ENCODE data around the gene CSTB.

CSTB gene

DNA sequence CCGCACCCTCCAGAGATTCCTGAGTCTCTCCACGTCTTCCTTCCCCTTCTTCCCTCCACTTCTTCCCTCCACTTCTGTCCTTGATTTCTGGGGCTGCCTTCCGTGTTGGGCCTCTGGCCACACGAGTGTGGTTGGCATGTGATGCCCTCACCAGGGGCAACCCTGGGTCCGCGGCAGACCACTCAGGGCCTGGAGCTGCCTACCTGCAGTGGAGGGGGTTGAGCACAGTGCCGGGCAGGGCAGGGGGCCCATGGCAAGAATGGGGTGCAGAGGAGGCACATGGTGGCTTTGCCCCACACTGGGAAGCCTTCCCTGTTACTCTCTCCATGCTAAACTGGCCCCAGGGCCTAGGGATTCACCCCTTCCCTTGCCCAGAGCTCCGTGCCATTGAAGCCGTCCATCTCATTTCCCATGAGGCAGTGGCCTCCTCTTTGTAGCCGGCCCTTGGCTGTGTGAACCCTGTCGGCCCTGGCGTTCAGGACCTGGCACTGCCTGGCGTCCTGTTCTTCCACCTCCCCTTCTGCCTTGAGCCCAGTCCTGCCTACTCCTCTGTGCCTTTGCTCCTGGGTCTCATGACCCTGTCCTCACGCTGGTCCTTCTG, 26.7 kb upstream of the CSTB start:
- TF ChIP-seq, protein P1, sequence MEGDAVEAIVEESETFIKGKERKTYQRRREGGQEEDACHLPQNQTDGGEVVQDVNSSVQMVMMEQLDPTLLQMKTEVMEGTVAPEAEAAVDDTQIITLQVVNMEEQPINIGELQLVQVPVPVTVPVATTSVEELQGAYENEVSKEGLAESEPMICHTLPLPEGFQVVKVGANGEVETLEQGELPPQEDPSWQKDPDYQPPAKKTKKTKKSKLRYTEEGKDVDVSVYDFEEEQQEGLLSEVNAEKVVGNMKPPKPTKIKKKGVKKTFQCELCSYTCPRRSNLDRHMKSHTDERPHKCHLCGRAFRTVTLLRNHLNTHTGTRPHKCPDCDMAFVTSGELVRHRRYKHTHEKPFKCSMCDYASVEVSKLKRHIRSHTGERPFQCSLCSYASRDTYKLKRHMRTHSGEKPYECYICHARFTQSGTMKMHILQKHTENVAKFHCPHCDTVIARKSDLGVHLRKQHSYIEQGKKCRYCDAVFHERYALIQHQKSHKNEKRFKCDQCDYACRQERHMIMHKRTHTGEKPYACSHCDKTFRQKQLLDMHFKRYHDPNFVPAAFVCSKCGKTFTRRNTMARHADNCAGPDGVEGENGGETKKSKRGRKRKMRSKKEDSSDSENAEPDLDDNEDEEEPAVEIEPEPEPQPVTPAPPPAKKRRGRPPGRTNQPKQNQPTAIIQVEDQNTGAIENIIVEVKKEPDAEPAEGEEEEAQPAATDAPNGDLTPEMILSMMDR (conservative IDR thresholded peaks at IDR 0.05; ENCODE audit: low read depth, low read length) = no peak
- no peak overlapping the region for H3K4me3 ChIP-seq (ENCODE audit: low read length)
- DNase-seq (ENCODE audit: low read depth) = no peak

DNA sequence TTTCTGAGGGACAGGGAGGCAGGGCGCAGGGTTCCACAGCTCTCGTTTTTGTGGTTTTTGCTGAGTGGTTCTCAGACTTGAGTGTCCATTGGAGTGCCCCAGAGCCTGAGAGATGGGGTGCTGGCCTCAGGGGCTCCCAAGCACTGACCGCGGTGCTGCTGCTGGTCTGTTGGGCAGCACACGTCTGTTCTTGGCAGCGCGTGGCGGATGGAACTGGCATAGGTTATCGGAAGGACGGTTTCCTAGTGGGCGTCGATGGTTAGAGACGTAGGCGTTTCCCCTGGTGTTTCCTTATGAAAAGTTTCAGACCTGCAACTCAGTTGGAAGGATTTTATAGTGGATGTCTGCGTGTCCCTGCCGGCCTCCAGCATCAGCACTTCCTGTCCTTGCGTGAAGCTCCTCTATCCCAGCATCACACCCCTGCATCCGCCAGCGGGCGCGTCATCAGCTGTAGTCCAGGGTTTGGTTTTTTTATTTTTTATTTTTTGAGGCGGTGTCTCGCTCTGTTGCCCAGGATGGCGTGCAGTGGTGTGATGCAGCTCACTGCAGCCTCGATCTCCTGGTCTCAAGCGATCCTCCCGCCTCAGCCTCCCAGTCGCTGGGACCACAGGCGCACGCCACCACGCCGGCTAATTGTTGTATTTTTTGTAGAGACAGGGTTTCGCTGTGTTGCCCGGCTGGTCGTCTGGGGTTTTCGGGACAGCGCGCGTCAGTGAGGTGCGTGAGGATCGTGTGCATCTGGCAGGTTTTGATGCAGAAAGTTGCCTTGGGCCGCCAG, 25.1 kb upstream of the CSTB start:
- DNase-seq (ENCODE audit: low read depth) = no peak
- no peak overlapping the region for H3K4me3 ChIP-seq (ENCODE audit: low read length)
- TF ChIP-seq, protein P1 (conservative IDR thresholded peaks at IDR 0.05; ENCODE audit: low read depth, low read length) = no peak

DNA sequence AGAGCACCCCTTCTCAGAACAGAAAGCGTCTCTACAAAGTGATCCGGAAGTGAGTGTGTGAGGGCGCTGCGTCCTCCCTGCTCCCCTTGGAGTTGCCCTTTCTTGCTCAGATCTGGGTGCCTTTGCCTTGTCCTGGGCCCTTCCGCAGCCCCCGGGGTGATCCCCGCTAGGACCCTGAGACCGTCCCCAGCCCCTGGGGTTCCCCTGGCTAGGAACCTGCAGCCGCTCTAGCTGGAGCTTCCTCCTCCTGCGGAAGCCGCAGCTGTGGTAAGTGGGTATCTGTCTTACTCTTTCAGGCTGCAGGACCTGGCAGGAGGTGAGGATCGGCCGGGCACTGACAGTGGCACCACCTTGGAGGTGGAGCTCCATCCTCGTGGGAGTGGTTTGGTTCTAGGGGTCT, 24.5 kb upstream of the CSTB start:
- no peak for DNase-seq (ENCODE audit: low read depth)
- H3K4me3 ChIP-seq (ENCODE audit: low read length) = no peak overlapping the region
- TF ChIP-seq, protein P1 (conservative IDR thresholded peaks at IDR 0.05; ENCODE audit: low read depth, low read length) = no peak

DNA sequence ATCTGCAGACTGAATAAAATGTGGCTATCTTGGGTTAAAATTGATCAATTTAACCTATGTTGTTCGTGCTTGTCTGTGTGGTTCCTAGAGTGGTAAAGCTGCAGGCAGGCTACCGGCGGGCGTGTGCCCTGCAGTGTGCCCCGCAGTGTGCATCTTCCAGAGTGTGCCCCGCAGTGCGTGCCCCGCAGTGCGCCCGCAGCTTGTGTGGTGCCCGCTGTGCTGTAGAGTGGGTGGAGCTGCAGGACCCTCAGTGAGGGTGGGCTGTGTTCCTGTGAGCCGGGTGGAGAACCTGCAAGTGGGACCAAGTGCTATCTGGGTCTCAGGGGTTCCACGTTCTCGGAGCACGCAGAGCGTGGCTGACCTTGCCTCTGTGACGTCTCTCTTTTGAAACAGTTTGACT, 24.0 kb upstream of the CSTB start:
- TF ChIP-seq, protein P1 (conservative IDR thresholded peaks at IDR 0.05; ENCODE audit: low read depth, low read length) = no peak
- DNase-seq (ENCODE audit: low read depth) = no peak
- H3K4me3 ChIP-seq (ENCODE audit: low read length) = no peak overlapping the region

DNA sequence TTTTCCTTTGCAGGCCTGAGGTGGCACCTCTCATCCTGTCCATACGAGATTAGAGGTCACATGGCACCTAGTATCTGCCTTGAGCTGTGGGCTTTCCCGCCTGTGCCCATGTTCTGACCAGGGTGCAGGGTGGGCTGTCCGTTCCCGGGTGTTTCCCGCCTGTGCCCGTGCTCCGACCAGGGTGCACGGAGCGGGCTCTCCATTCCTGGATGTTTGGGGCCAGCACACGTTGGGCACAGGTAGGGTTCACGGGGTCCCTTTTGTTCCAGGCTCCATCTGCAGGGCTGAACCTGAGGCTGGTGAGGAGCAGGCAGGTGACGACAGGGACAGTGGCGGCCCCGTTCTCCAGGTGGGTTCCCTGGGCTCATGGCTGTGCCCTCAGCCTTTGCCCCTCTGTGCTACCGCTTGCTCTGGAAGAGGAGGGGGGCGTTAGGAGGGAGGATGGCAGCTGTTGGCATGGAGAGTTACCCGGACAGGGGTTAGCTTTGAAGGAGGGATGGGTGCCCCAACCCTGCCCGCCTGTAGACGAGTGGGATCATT, 23.3 kb upstream of the CSTB start:
- no peak for DNase-seq (ENCODE audit: low read depth)
- TF ChIP-seq, protein P1 (conservative IDR thresholded peaks at IDR 0.05; ENCODE audit: low read depth, low read length) = no peak
- H3K4me3 ChIP-seq (ENCODE audit: low read length) = no peak overlapping the region

DNA sequence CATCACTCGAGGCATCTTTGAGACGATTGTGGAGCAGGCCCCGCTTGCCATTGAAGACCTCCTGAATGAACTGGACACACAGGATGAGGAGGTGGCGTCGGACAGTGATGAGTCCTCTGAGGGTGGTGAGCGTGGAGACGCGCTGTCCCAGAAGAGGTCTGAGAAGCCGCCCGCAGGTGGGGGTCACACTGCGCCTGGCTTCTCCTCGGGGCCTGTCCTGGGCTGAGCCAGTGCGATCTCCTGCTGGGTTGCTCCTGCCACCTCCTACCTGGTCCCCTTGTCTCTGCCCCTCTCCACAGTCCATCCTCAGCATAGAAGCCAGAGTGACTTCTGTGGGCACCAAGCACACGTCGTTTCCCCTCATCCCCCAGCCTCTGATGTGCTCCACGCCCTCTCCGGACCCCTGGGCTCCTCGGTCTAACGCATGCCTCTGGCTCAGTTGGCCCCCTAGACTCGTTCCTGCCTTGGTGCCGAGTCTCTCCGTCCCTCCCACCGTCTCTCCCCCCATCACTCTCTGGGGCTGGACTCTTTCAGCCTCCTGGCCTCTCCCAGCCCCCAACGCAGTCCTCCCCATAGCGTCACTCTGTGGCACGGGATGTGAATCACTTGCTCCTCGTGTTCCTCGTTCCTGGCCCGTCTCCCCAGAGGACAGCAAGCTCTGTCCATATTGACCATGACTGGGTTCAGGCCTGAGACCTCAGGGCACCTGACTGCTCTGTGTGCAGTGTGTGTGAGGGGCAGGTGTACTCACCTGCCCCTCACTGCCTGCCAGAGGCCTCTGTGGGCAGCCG, 22.0 kb upstream of the CSTB start:
- H3K4me3 ChIP-seq (ENCODE audit: low read length) = no peak overlapping the region
- DNase-seq (ENCODE audit: low read depth) = no peak
- TF ChIP-seq, protein P1 (conservative IDR thresholded peaks at IDR 0.05; ENCODE audit: low read depth, low read length) = no peak

All from retinal pigment epithelial cell (primary cell).